SU-DHL-6 (cell line): ENCODE measurements around the gene AMELY.

Source experiments
- EZH2phosphoT487 ChIP-seq: fragments of 200-600 bp; sonication (generic), shearing (Covaris generic); conservative IDR thresholded peaks from 2 replicates; pipeline ENCODE4 v1.6.1; 2018; ENCODE audit warnings: mild to moderate bottlenecking, antibody characterized with exemption, low read length, moderate library complexity, mixed read lengths
- TF ChIP-seq, protein P1 (sequence below): fragments of 200-600 bp; sonication (generic); IDR thresholded peaks from one replicate; pipeline ENCODE4 v1.5.1; 2017; ENCODE audit warnings: antibody characterized with exemption, mild to moderate bottlenecking, low read length, moderate library complexity; ENCODE audit not compliant: insufficient read depth, poor library complexity, severe bottlenecking

DNA sequence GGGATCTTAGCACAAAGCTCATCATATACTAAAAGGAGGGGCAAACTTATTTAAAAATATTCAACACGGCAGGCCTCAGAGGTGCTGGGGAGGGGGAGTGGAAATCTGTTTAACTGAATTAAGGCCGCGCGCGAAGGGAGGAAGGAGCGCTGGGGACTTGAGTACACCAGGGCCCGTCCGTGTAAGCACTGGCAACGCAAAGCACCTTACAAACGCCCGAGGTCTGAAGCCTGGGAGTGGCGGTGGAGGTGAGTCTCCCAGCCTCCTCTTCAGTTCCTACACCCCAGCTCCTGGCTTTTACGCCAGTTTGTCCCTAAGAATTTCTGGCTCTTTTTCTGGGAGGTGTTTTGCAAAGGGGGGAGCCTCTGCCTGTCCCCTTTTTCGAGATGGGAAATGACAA, 1.7 kb downstream of the AMELY start:
- TF ChIP-seq, protein P1, sequence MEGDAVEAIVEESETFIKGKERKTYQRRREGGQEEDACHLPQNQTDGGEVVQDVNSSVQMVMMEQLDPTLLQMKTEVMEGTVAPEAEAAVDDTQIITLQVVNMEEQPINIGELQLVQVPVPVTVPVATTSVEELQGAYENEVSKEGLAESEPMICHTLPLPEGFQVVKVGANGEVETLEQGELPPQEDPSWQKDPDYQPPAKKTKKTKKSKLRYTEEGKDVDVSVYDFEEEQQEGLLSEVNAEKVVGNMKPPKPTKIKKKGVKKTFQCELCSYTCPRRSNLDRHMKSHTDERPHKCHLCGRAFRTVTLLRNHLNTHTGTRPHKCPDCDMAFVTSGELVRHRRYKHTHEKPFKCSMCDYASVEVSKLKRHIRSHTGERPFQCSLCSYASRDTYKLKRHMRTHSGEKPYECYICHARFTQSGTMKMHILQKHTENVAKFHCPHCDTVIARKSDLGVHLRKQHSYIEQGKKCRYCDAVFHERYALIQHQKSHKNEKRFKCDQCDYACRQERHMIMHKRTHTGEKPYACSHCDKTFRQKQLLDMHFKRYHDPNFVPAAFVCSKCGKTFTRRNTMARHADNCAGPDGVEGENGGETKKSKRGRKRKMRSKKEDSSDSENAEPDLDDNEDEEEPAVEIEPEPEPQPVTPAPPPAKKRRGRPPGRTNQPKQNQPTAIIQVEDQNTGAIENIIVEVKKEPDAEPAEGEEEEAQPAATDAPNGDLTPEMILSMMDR: no peak
- no peak for TF ChIP-seq EZH2phosphoT487
